Measurements from ENCODE around the gene LRTM2. TPM values are rescaled to one million over a fixed set of nuclear protein-coding genes. Genes with fewer than 3 reads are reported as not detected.
A peak's percentile ranks its signal among the peaks of the same experiment; 100 is the strongest.

The LRTM2 gene
- total RNA-seq, 2 donors from 2014 or later = not detected

- TF ChIP-seq POLR2A (IDR thresholded peaks at IDR 0.05) = no peak
- peak; percentile 81 for TF ChIP-seq POLR2AphosphoS5 (IDR thresholded peaks at IDR 0.05)
- TF ChIP-seq, protein P1, sequence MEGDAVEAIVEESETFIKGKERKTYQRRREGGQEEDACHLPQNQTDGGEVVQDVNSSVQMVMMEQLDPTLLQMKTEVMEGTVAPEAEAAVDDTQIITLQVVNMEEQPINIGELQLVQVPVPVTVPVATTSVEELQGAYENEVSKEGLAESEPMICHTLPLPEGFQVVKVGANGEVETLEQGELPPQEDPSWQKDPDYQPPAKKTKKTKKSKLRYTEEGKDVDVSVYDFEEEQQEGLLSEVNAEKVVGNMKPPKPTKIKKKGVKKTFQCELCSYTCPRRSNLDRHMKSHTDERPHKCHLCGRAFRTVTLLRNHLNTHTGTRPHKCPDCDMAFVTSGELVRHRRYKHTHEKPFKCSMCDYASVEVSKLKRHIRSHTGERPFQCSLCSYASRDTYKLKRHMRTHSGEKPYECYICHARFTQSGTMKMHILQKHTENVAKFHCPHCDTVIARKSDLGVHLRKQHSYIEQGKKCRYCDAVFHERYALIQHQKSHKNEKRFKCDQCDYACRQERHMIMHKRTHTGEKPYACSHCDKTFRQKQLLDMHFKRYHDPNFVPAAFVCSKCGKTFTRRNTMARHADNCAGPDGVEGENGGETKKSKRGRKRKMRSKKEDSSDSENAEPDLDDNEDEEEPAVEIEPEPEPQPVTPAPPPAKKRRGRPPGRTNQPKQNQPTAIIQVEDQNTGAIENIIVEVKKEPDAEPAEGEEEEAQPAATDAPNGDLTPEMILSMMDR (IDR thresholded peaks at IDR 0.05) = no peak
- Histone ChIP-seq H3K4me3 (no peak overlapping the region), H3K9me3 (no peaks in the 10 kb centered on the region), H3K4me1 (replicated peaks) (no peaks in the 10 kb centered on the region), H3K27ac (no peak overlapping the region), H3K36me3 (no peaks in the 10 kb centered on the region), H3K27me3 (replicated peaks; ENCODE audit: insufficient read depth) (no peaks in the 10 kb centered on the region)
- intact Hi-C loops (cut with DNase I) = no loop called here
- WGBS = 56% methylated on average over 25 of the region's 25 CpGs
- peak; percentile 72 for DNase-seq (ENCODE audit: low spot score)
These were observed 15.6 kb upstream of the LRTM2 start for GRCh38 chr12:1804545-1805332.

GRCh38 chr12:1805441-1806081 is 14.8 kb upstream of the LRTM2 start:
- no peak for DNase-seq (ENCODE audit: low spot score)
- no peaks in the 10 kb centered on the region for H3K36me3 ChIP-seq
- H3K27me3 ChIP-seq (replicated peaks; ENCODE audit: insufficient read depth) = no peaks in the 10 kb centered on the region
- intact Hi-C loops (cut with DNase I) = no loop called here
- H3K27ac ChIP-seq = no peak overlapping the region
- 88% methylated on average over 16 of the region's 16 CpGs for WGBS
- no peak for TF ChIP-seq POLR2AphosphoS5 (IDR thresholded peaks at IDR 0.05)
- no peak for TF ChIP-seq POLR2A (IDR thresholded peaks at IDR 0.05)
- TF ChIP-seq, protein P1 (IDR thresholded peaks at IDR 0.05) = no peak
- H3K4me1 ChIP-seq (replicated peaks) = no peaks in the 10 kb centered on the region
- H3K9me3 ChIP-seq = no peaks in the 10 kb centered on the region
- no peak overlapping the region for H3K4me3 ChIP-seq

- no peak overlapping the region for H3K27ac ChIP-seq
- intact Hi-C loops (cut with DNase I) = no loop called here
- 77% methylated on average over 7 of the region's 7 CpGs for WGBS
These were observed 13.9 kb upstream of the LRTM2 start for GRCh38 chr12:1806301-1807086.

DNA sequence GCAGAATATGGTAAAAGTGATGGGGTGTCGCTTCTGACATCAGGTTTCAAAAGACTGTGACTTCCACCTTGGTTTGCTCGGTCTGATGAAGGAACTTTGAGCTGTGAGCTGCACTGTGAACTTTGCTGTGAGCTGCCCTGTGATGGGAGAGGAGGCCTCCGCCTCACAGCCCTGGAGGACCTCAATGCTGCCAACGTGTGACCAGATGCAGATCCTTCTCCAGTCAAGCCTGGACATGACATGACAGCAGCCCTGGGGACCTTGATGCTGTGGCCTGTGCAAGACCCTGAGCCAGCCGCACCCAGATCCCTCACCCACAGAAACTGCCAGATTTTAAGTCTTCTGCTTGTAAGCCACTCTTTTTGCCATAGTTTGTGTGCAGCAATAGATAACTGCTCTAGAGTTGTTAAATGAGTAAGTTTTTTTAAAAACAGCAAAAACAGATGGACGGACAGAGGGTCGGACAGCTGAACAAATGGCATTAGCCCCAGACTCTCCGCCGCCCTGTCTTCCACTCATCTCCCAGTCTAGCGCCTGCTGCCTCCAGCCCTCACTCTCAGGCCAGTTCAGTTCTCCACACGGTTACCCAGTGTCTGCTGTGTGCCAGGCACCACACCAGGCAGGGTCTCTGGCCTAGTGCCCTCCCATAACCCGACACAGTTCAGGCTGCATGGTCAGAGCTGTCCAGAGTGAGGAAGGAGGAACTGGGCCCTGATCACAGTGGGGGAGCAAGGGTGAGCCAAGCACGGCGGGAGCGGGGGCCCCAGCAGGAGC is 13.1 kb upstream of the LRTM2 start:
- no peaks in the 10 kb centered on the region for H3K9me3 ChIP-seq
- 92% methylated on average over 15 of the region's 15 CpGs for WGBS
- H3K4me1 ChIP-seq (replicated peaks) = no peaks in the 10 kb centered on the region
- no peak for DNase-seq (ENCODE audit: low spot score)
- TF ChIP-seq, protein P1 (IDR thresholded peaks at IDR 0.05) = no peak
- no peak for TF ChIP-seq POLR2AphosphoS5 (IDR thresholded peaks at IDR 0.05)
- no peak for TF ChIP-seq POLR2A (IDR thresholded peaks at IDR 0.05)
- H3K27ac ChIP-seq = no peak overlapping the region
- H3K36me3 ChIP-seq = no peaks in the 10 kb centered on the region
- H3K4me3 ChIP-seq = no peak overlapping the region
- intact Hi-C loops (cut with DNase I) = no loop called here
- H3K27me3 ChIP-seq (replicated peaks; ENCODE audit: insufficient read depth) = no peaks in the 10 kb centered on the region

More at GRCh38 chr12:1806301-1807086, 13.9 kb upstream of the LRTM2 start:
- no peak for DNase-seq (ENCODE audit: low spot score)
- no peaks in the 10 kb centered on the region for H3K36me3 ChIP-seq
- no peak overlapping the region for H3K4me3 ChIP-seq
- no peaks in the 10 kb centered on the region for H3K4me1 ChIP-seq (replicated peaks)
- no peaks in the 10 kb centered on the region for H3K27me3 ChIP-seq (replicated peaks; ENCODE audit: insufficient read depth)
- TF ChIP-seq POLR2A (IDR thresholded peaks at IDR 0.05) (no peak), POLR2AphosphoS5 (IDR thresholded peaks at IDR 0.05) (no peak)
- TF ChIP-seq, protein P1 (IDR thresholded peaks at IDR 0.05) = no peak
- no peaks in the 10 kb centered on the region for H3K9me3 ChIP-seq
